Kidney (tissue), 14 donors: ENCODE data around the gene GRK2. TPM values are rescaled to one million over a fixed set of nuclear protein-coding genes. Genes with fewer than 3 reads are reported as not detected.
A peak's percentile ranks its signal among the peaks of the same experiment; 100 is the strongest.

Source experiments
- DNase-seq, 5 donors: peaks; one replicate each; pipeline ENCODE4 v3.0.0-alpha.2; 2013 to 2020
- FAIRE-seq: peaks from 2 replicates; lab custom pipeline; 2012; peaks lifted over from hg19 to GRCh38; lab: Jason Lieb, UNC
- H3K27ac ChIP-seq, 2 donors: one replicate each; pipeline ENCODE4 v1.7.0; 2013; ENCODE audit warnings: low read depth in 2 of 2, low read length in 2 of 2, inconsistent platforms in 1 of 2
- H3K27me3 ChIP-seq: one replicate; pipeline ENCODE4 v1.7.1; 2013; ENCODE audit warnings: low read length, inconsistent platforms; ENCODE audit not compliant: control insufficient read depth, insufficient read depth
- H3K36me3 ChIP-seq, 3 donors: one replicate each; pipeline versions ENCODE4 v1.7.0 to v1.7.1; 2013; ENCODE audit warnings: low read length in 3 of 3, control low read depth in 1 of 3, inconsistent platforms in 1 of 3; ENCODE audit not compliant: insufficient read depth in 3 of 3, control insufficient read depth in 2 of 3
- H3K4me1 ChIP-seq, 3 donors: one replicate each; pipeline versions ENCODE4 v1.7.0 to v1.7.1; 2013; ENCODE audit warnings: low read length in 3 of 3, inconsistent platforms in 1 of 3, low read depth in 1 of 3; ENCODE audit not compliant: control insufficient read depth in 2 of 3, insufficient read depth in 2 of 3
- H3K4me3 ChIP-seq, 3 donors: one replicate each; pipeline versions ENCODE4 v1.7.0 to v1.8.1; 2013; ENCODE audit warnings: low read length in 3 of 3, control low read depth in 1 of 3, inconsistent platforms in 1 of 3
- H3K9ac ChIP-seq, 3 donors: one replicate each; pipeline versions ENCODE4 v1.7.0 to v1.7.1; 2013; ENCODE audit warnings: low read length in 3 of 3, control low read depth in 1 of 3, inconsistent platforms in 1 of 3
- H3K9me3 ChIP-seq, 3 donors: one replicate each; pipeline versions ENCODE4 v1.7.0 to v1.7.1; 2013; ENCODE audit warnings: low read length in 3 of 3, control low read depth in 1 of 3, inconsistent platforms in 1 of 3; ENCODE audit not compliant: control insufficient read depth in 2 of 3, insufficient read depth in 1 of 3
- CTCF ChIP-seq: IDR thresholded peaks from 3 replicates; pipeline ENCODE4 v1.5.1; 2012; ENCODE audit warnings: mild to moderate bottlenecking, moderate library complexity, borderline replicate concordance; ENCODE audit not compliant: insufficient read depth; ENCODE audit errors: extremely low read depth
- intact Hi-C: fragments of 100-400 bp; cut with DNase I; formaldehyde crosslinking; loops from one replicate; pipeline ENCODE4 v1.11.1; 2022
- polyA plus RNA-seq: library from polyadenylated mRNA; stranded (reverse); fragments of 350-450 nt; fragmentation: Illumina TruSeq; extraction: RNeasy Lipid Tissue Mini Kit (QIAGEN cat#74804); gene quantifications from one replicate; pipeline ENCODE4 v1.2.3, GENCODE V29; 2014; ENCODE audit warnings: low read depth, low replicate concordance; ENCODE audit not compliant: insufficient read depth
- total RNA-seq: library from RNA; stranded (reverse); fragmentation: NEBNext Ultra II Directional; extraction: Animal tissue kit (Norgen Biotek cat#: 25700); gene quantifications from one replicate; pipeline ENCODE4 v1.2.1, GENCODE V29; 2021
- donor health status: control.
- donor health status: control.
- donor health status: control.
- donor health status: control.
- donor health status: control.
- donor health status: DM: yes; HTN: yes; CAD: no.
- donor health status: Normal renal cell carcinoma (clear cell type).

GRK2 gene
- total and polyA plus RNA-seq, 2 donors from 2014 or later = 28.2 to 80.8 TPM

- H3K9me3 ChIP-seq = no peaks in the 10 kb centered on the region
- H3K27ac ChIP-seq = no peak overlapping the region
- H3K36me3 ChIP-seq = peaks cover 0 to 2% (median 0%) of the 10 kb centered on the region in 3 donors
- H3K4me3 ChIP-seq = no peak overlapping the region
- TF ChIP-seq CTCF = no peak
- DNase-seq (peak in 1 of 5 donors; percentile 75), FAIRE-seq (no peak)
- peaks cover 0 to 22% (median 12%) of the 10 kb centered on the region in 3 donors for H3K4me1 ChIP-seq
- H3K9ac ChIP-seq = no peak overlapping the region
- intact Hi-C loops = no loop called here
- no peaks in the 10 kb centered on the region for H3K27me3 ChIP-seq
Measured at GRCh38 chr11:67291481-67292381, 25.5 kb downstream of the GRK2 start.

GRCh38 chr11:67292671-67293070, 26.4 kb downstream of the GRK2 start:
- no peak for TF ChIP-seq CTCF
- FAIRE-seq = no peak
- intact Hi-C loops = no loop called here
- Histone ChIP-seq H3K36me3 (peaks cover 0 to 2% (median 0%) of the 10 kb centered on the region in 3 donors), H3K9me3 (no peaks in the 10 kb centered on the region), H3K27ac (no peak overlapping the region), H3K27me3 (no peaks in the 10 kb centered on the region), H3K4me3 (no peak overlapping the region), H3K4me1 (peaks cover 0 to 14% (median 6%) of the 10 kb centered on the region in 3 donors), H3K9ac (no peak overlapping the region)
- DNase-seq = no peak

- FAIRE-seq (no peak), DNase-seq (no peak)
- Histone ChIP-seq H3K9me3 (no peaks in the 10 kb centered on the region), H3K9ac (no peak overlapping the region), H3K4me3 (no peak overlapping the region), H3K27me3 (no peaks in the 10 kb centered on the region), H3K27ac (no peak overlapping the region), H3K36me3 (peaks cover 0 to 2% (median 0%) of the 10 kb centered on the region in 3 donors), H3K4me1 (peaks cover 0 to 10% (median 2%) of the 10 kb centered on the region in 3 donors)
- TF ChIP-seq CTCF = no peak
- intact Hi-C loops = no loop called here
Measured at GRCh38 chr11:67293090-67293489, 26.8 kb downstream of the GRK2 start.
